K562 (cell line): Measurements from ENCODE around the gene KNTC1.

Experiments used
- CSDE1 ChIP-seq, 2 experiments: fragments of 450-650 bp; IDR thresholded peaks; 2 replicates each; pipeline ENCODE4 v1.6.1; 2016; ENCODE audit warnings: mild to moderate bottlenecking in 1 of 2
- GATAD2B ChIP-seq: fragments of 450-650 bp; IDR thresholded peaks from 2 replicates; pipeline ENCODE4 v1.6.1; 2017; ENCODE audit warnings: mild to moderate bottlenecking, borderline replicate concordance
- MYNN ChIP-seq, 2 experiments: sonication (generic); formaldehyde crosslinking in 1 of 2; IDR thresholded peaks; 2 replicates each; pipeline versions ENCODE4 v1.5.0 to v1.6.1; 2016 to 2020; ENCODE audit warnings: antibody characterized with exemption in 1 of 2, missing genetic modification reagents in 1 of 2
- POLR2A ChIP-seq: fragments of 450-650 bp; conservative IDR thresholded peaks from 2 replicates; pipeline ENCODE4 v1.6.1; 2016
- POLR2AphosphoS2 ChIP-seq: IDR thresholded peaks from 2 replicates; pipeline ENCODE4 v1.6.1; 2012; ENCODE audit warnings: low read length, improper control_type of control experiment

- TF ChIP-seq GATAD2B (no peak), CSDE1 (IDR thresholded peaks at IDR 0.05) (no peak), MYNN (IDR thresholded peaks at IDR 0.05) (no peak), MYNN (CRISPR knock-in tag; IDR thresholded peaks at IDR 0.05) (no peak), POLR2A (no peak), POLR2AphosphoS2 (no peak)
Observed at GRCh38 chr12:122563361-122563760, 36.3 kb downstream of the KNTC1 start.
